ENCODE results near the gene ITPK1. TPM values are rescaled to one million over a fixed set of nuclear protein-coding genes. Genes with fewer than 3 reads are reported as not detected.

The ITPK1 gene
- total RNA-seq, 1 donor, result 35.9 TPM

GRCh38 chr14:93018366-93018765 is 97.4 kb downstream of the ITPK1 start:
- Histone ChIP-seq H3K4me1 (ENCODE audit: insufficient read depth, low read length) (peaks cover 18% of the 10 kb centered on the region), H3K27me3 (ENCODE audit: insufficient read depth, low read length) (no peaks in the 10 kb centered on the region), H3K4me3 (ENCODE audit: low read length) (no peak overlapping the region), H3K9me3 (ENCODE audit: low read depth, low read length) (no peaks in the 10 kb centered on the region)

- Histone ChIP-seq H3K27me3 (ENCODE audit: insufficient read depth, low read length) (no peaks in the 10 kb centered on the region), H3K4me1 (ENCODE audit: insufficient read depth, low read length) (peaks cover 19% of the 10 kb centered on the region), H3K9me3 (ENCODE audit: low read depth, low read length) (no peaks in the 10 kb centered on the region), H3K4me3 (ENCODE audit: low read length) (no peak overlapping the region)
Observed at GRCh38 chr14:93017898-93018297, 97.8 kb downstream of the ITPK1 start.

- peaks cover 21% of the 10 kb centered on the region for H3K4me1 ChIP-seq (ENCODE audit: insufficient read depth, low read length)
- no peak overlapping the region for H3K4me3 ChIP-seq (ENCODE audit: low read length)
- H3K27me3 ChIP-seq (ENCODE audit: insufficient read depth, low read length), result no peaks in the 10 kb centered on the region
- no peaks in the 10 kb centered on the region for H3K9me3 ChIP-seq (ENCODE audit: low read depth, low read length)
Observed at GRCh38 chr14:93017301-93017797, 98.4 kb downstream of the ITPK1 start.

GRCh38 chr14:93016275-93016845 is 99.4 kb downstream of the ITPK1 start:
- Histone ChIP-seq H3K4me1 (ENCODE audit: insufficient read depth, low read length) (peaks cover 21% of the 10 kb centered on the region), H3K4me3 (ENCODE audit: low read length) (no peak overlapping the region), H3K9me3 (ENCODE audit: low read depth, low read length) (no peaks in the 10 kb centered on the region), H3K27me3 (ENCODE audit: insufficient read depth, low read length) (no peaks in the 10 kb centered on the region)

- Histone ChIP-seq H3K4me3 (ENCODE audit: low read length) (no peak overlapping the region), H3K4me1 (ENCODE audit: insufficient read depth, low read length) (peaks cover 21% of the 10 kb centered on the region), H3K9me3 (ENCODE audit: low read depth, low read length) (no peaks in the 10 kb centered on the region), H3K27me3 (ENCODE audit: insufficient read depth, low read length) (no peaks in the 10 kb centered on the region)
Observed at GRCh38 chr14:93015505-93015904, 100.2 kb downstream of the ITPK1 start.

GRCh38 chr14:93015064-93015463 is 100.7 kb downstream of the ITPK1 start:
- Histone ChIP-seq H3K27me3 (ENCODE audit: insufficient read depth, low read length) (no peaks in the 10 kb centered on the region), H3K4me1 (ENCODE audit: insufficient read depth, low read length) (peaks cover 21% of the 10 kb centered on the region), H3K9me3 (ENCODE audit: low read depth, low read length) (no peaks in the 10 kb centered on the region), H3K4me3 (ENCODE audit: low read length) (no peak overlapping the region)

- Histone ChIP-seq H3K27me3 (ENCODE audit: insufficient read depth, low read length) (no peaks in the 10 kb centered on the region), H3K9me3 (ENCODE audit: low read depth, low read length) (no peaks in the 10 kb centered on the region), H3K4me3 (ENCODE audit: low read length) (no peak overlapping the region), H3K4me1 (ENCODE audit: insufficient read depth, low read length) (peaks cover 21% of the 10 kb centered on the region)
Observed at GRCh38 chr14:93014058-93015023, 101.4 kb downstream of the ITPK1 start.

GRCh38 chr14:93012951-93013719 is 102.6 kb downstream of the ITPK1 start:
- no peaks in the 10 kb centered on the region for H3K9me3 ChIP-seq (ENCODE audit: low read depth, low read length)
- H3K4me3 ChIP-seq (ENCODE audit: low read length), result no peak overlapping the region
- H3K27me3 ChIP-seq (ENCODE audit: insufficient read depth, low read length), result no peaks in the 10 kb centered on the region
- peaks cover 26% of the 10 kb centered on the region for H3K4me1 ChIP-seq (ENCODE audit: insufficient read depth, low read length)

- Histone ChIP-seq H3K27me3 (ENCODE audit: insufficient read depth, low read length) (no peaks in the 10 kb centered on the region), H3K9me3 (ENCODE audit: low read depth, low read length) (no peaks in the 10 kb centered on the region), H3K4me3 (ENCODE audit: low read length) (no peak overlapping the region), H3K4me1 (ENCODE audit: insufficient read depth, low read length) (peaks cover 32% of the 10 kb centered on the region)
Observed at GRCh38 chr14:93012506-93012905, 103.2 kb downstream of the ITPK1 start.

GRCh38 chr14:93011650-93012325 is 103.9 kb downstream of the ITPK1 start:
- peaks cover 38% of the 10 kb centered on the region for H3K4me1 ChIP-seq (ENCODE audit: insufficient read depth, low read length)
- H3K9me3 ChIP-seq (ENCODE audit: low read depth, low read length), result no peaks in the 10 kb centered on the region
- no peak overlapping the region for H3K4me3 ChIP-seq (ENCODE audit: low read length)
- H3K27me3 ChIP-seq (ENCODE audit: insufficient read depth, low read length), result no peaks in the 10 kb centered on the region

- no peaks in the 10 kb centered on the region for H3K27me3 ChIP-seq (ENCODE audit: insufficient read depth, low read length)
- H3K4me3 ChIP-seq (ENCODE audit: low read length), result no peak overlapping the region
- H3K4me1 ChIP-seq (ENCODE audit: insufficient read depth, low read length), result peaks cover 39% of the 10 kb centered on the region
- no peaks in the 10 kb centered on the region for H3K9me3 ChIP-seq (ENCODE audit: low read depth, low read length)
Observed at GRCh38 chr14:93011141-93011529, 104.6 kb downstream of the ITPK1 start.

GRCh38 chr14:93010522-93011140 is 105.1 kb downstream of the ITPK1 start:
- H3K27me3 ChIP-seq (ENCODE audit: insufficient read depth, low read length), result no peaks in the 10 kb centered on the region
- H3K4me1 ChIP-seq (ENCODE audit: insufficient read depth, low read length), result peaks cover 39% of the 10 kb centered on the region

GRCh38 chr14:93010130-93010499 is 105.6 kb downstream of the ITPK1 start:
- Histone ChIP-seq H3K27me3 (ENCODE audit: insufficient read depth, low read length) (no peaks in the 10 kb centered on the region), H3K4me3 (ENCODE audit: low read length) (no peak overlapping the region), H3K9me3 (ENCODE audit: low read depth, low read length) (no peaks in the 10 kb centered on the region), H3K4me1 (ENCODE audit: insufficient read depth, low read length) (peaks cover 39% of the 10 kb centered on the region)

More at GRCh38 chr14:93010522-93011140, 105.1 kb downstream of the ITPK1 start:
- no peaks in the 10 kb centered on the region for H3K9me3 ChIP-seq (ENCODE audit: low read depth, low read length)
- no peak overlapping the region for H3K4me3 ChIP-seq (ENCODE audit: low read length)

GRCh38 chr14:93009471-93010129 is 106.1 kb downstream of the ITPK1 start:
- no peaks in the 10 kb centered on the region for H3K27me3 ChIP-seq (ENCODE audit: insufficient read depth, low read length)
- no peak overlapping the region for H3K4me3 ChIP-seq (ENCODE audit: low read length)
- H3K9me3 ChIP-seq (ENCODE audit: low read depth, low read length), result no peaks in the 10 kb centered on the region
- peaks cover 38% of the 10 kb centered on the region for H3K4me1 ChIP-seq (ENCODE audit: insufficient read depth, low read length)

Data from mononuclear cell (primary cell).